Measurements from ENCODE around the gene ATP1B3.

DNA sequence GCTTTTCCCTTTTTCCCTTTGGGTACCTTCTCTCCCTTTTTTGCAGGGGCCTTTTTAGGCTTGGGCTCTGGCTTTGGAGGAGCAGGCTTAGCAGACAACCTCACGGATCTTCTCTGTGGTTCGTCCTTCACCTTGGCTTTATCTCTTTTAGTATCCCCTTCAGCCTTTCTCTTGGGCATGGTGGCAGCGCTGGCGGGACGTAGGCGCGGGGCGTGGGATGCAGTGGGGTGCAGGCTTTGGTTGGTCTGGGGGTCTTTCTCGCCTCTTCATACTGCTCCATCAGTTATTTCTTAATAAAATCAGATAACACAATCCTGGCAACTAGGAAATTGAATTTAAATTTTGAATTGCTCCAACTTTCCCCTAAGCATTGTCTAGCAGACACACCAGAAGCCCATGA lies 11.3 kb upstream of the ATP1B3 start:
- TF ChIP-seq REST (IDR thresholded peaks at IDR 0.05; ENCODE audit: borderline replicate concordance), result no peak
- TF ChIP-seq REST (CRISPR knock-in tag; IDR thresholded peaks at IDR 0.05; ENCODE audit: low read depth), result no peak
- TF ChIP-seq, protein P1, sequence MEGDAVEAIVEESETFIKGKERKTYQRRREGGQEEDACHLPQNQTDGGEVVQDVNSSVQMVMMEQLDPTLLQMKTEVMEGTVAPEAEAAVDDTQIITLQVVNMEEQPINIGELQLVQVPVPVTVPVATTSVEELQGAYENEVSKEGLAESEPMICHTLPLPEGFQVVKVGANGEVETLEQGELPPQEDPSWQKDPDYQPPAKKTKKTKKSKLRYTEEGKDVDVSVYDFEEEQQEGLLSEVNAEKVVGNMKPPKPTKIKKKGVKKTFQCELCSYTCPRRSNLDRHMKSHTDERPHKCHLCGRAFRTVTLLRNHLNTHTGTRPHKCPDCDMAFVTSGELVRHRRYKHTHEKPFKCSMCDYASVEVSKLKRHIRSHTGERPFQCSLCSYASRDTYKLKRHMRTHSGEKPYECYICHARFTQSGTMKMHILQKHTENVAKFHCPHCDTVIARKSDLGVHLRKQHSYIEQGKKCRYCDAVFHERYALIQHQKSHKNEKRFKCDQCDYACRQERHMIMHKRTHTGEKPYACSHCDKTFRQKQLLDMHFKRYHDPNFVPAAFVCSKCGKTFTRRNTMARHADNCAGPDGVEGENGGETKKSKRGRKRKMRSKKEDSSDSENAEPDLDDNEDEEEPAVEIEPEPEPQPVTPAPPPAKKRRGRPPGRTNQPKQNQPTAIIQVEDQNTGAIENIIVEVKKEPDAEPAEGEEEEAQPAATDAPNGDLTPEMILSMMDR (IDR thresholded peaks at IDR 0.05 in 2 of 3, conservative IDR thresholded peaks at IDR 0.05 in 1 of 3; ENCODE audit: insufficient read depth in 2 of 3, low read depth in 1 of 3, low read length in 3 of 3), result no peak
- no peak for TF ChIP-seq TSHZ1 (CRISPR knock-in tag; IDR thresholded peaks at IDR 0.05)
- no peak for TF ChIP-seq SMAD4 (CRISPR knock-in tag; conservative IDR thresholded peaks at IDR 0.05)
- no peak for TF ChIP-seq E2F3 (CRISPR knock-in tag; IDR thresholded peaks at IDR 0.05)
